H1 (cell line): ENCODE data around the gene SRRM2. TPM values are rescaled to one million over a fixed set of nuclear protein-coding genes. Genes with fewer than 3 reads are reported as not detected.

ENCODE experiments used
- CTCF ChIA-PET: fragments of 300-600 bp; sonication (Branson Sonifier 250); formaldehyde crosslinking; loops from one replicate; lab custom pipeline; 2021; ENCODE audit not compliant: partially characterized antibody; lab: Charles Lee
- POLR2A ChIA-PET: fragments of 300-600 bp; sonication (Branson Sonifier 250); formaldehyde crosslinking; loops from one replicate; lab custom pipeline; 2021; ENCODE audit warnings: inconsistent platforms; ENCODE audit not compliant: partially characterized antibody; lab: Charles Lee
- DNase-seq, 2 experiments: peaks; one replicate each; pipeline versions ENCODE4 v3.0.0 to v3.0.0-alpha.2; 2010 to 2022; ENCODE audit warnings: low spot score in 2 of 2, low read depth in 1 of 2, mixed read lengths in 1 of 2
- FAIRE-seq: peaks from 2 replicates; lab custom pipeline; 2011; peaks lifted over from hg19 to GRCh38; lab: Jason Lieb, UNC
- H2AFZ ChIP-seq: 2 replicates; pipeline ENCODE4 v1.8.1; 2012; ENCODE audit warnings: low read length, inconsistent platforms
- H2AK5ac ChIP-seq: 2 replicates; pipeline ENCODE4 v1.6.1; 2013; ENCODE audit warnings: low read depth, low read length
- H2BK120ac ChIP-seq: replicated peaks from 2 replicates; pipeline ENCODE3; 2013; ENCODE audit warnings: low read depth, low read length, inconsistent platforms
- H2BK12ac ChIP-seq: 2 replicates; pipeline ENCODE4 v1.6.1; 2013; ENCODE audit warnings: low read depth, low read length
- H2BK15ac ChIP-seq: 2 replicates; pipeline ENCODE4 v1.6.1; 2013; ENCODE audit warnings: low read length
- H2BK20ac ChIP-seq: 2 replicates; pipeline ENCODE4 v1.6.1; 2013; ENCODE audit warnings: low read length
- H2BK5ac ChIP-seq: 2 replicates; pipeline ENCODE4 v1.6.1; 2013; ENCODE audit warnings: low read depth, low read length
- H3K14ac ChIP-seq: 2 replicates; pipeline ENCODE4 v1.6.1; 2013; ENCODE audit warnings: inconsistent platforms; ENCODE audit not compliant: insufficient read length
- H3K18ac ChIP-seq: 2 replicates; pipeline ENCODE4 v1.6.1; 2013; ENCODE audit warnings: low read length; ENCODE audit errors: extremely low read depth
- H3K23ac ChIP-seq: 2 replicates; pipeline ENCODE4 v1.6.1; 2013; ENCODE audit warnings: inconsistent platforms; ENCODE audit not compliant: insufficient read length
- H3K23me2 ChIP-seq: 2 replicates; pipeline ENCODE4 v1.6.1; 2013; ENCODE audit warnings: low read depth, low read length
- H3K27ac ChIP-seq: 2 replicates; pipeline ENCODE4 v1.6.1; 2011; ENCODE audit warnings: low read depth, low read length, inconsistent platforms
- H3K27me3 ChIP-seq, 4 experiments: replicated peaks in 1 of 4; 1 replicate in 1 of 4; 2 replicates in 3 of 4; pipeline versions ENCODE4 v1.6.1 to v1.8.1; 2011 to 2013; ENCODE audit warnings: low read length in 3 of 4, mild to moderate bottlenecking in 3 of 4, inconsistent platforms in 2 of 4, mixed read lengths in 2 of 4, moderate library complexity in 1 of 4; ENCODE audit not compliant: control insufficient read depth in 3 of 4, insufficient read depth in 3 of 4; ENCODE audit errors: extremely low read depth in 1 of 4
- H3K36me3 ChIP-seq, 4 experiments: 2 replicates each; pipeline versions ENCODE4 v1.6.1 to v1.8.1; 2011 to 2013; ENCODE audit warnings: mild to moderate bottlenecking in 4 of 4, low read length in 3 of 4, moderate library complexity in 2 of 4, control low read depth in 1 of 4, inconsistent platforms in 1 of 4; ENCODE audit not compliant: insufficient read depth in 4 of 4, control insufficient read depth in 2 of 4
- H3K4ac ChIP-seq: replicated peaks from 2 replicates; pipeline ENCODE3; 2013; ENCODE audit warnings: low read length, low read depth, mixed read lengths, inconsistent platforms; ENCODE audit not compliant: insufficient read length
- H3K4me1 ChIP-seq, 4 experiments: replicated peaks in 1 of 4; 1 replicate in 1 of 4; 2 replicates in 3 of 4; pipeline versions ENCODE4 v1.6.1 to v1.8.1; 2011 to 2013; ENCODE audit warnings: low read length in 3 of 4, inconsistent platforms in 2 of 4, mixed read lengths in 1 of 4; ENCODE audit not compliant: insufficient read depth in 4 of 4, control insufficient read depth in 3 of 4
- H3K4me2 ChIP-seq, 2 experiments: 2 replicates each; pipeline versions ENCODE4 v1.6.1 to v1.8.1; 2011 to 2013; ENCODE audit warnings: low read depth in 2 of 2, low read length in 2 of 2, control low read depth in 1 of 2, inconsistent platforms in 1 of 2, mild to moderate bottlenecking in 1 of 2; ENCODE audit not compliant: insufficient read depth in 1 of 2
- H3K4me3 ChIP-seq, 4 experiments: fragments of 200-600, 300-600 bp in 1 of 4; sonication (generic), shearing (Covaris generic), sonication (Bioruptor Twin) in 1 of 4; 2 replicates each; pipeline versions ENCODE4 v1.5.1 to v1.8.1; 2011 to 2016; ENCODE audit warnings: low read length in 4 of 4, low read depth in 3 of 4, control low read depth in 2 of 4, inconsistent platforms in 2 of 4, mild to moderate bottlenecking in 2 of 4, mixed read lengths in 1 of 4, moderate library complexity in 1 of 4; ENCODE audit not compliant: insufficient read depth in 2 of 4; ENCODE audit errors: extremely low read depth in 1 of 4
- H3K56ac ChIP-seq: replicated peaks from 2 replicates; pipeline ENCODE3; 2013; ENCODE audit warnings: low read depth, mild to moderate bottlenecking, mixed read lengths, low read length, inconsistent platforms; ENCODE audit not compliant: insufficient read length
- H3K79me1 ChIP-seq: 2 replicates; pipeline ENCODE4 v1.6.1; 2013; ENCODE audit warnings: low read depth, low read length, control low read depth
- H3K79me2 ChIP-seq, 2 experiments: 2 replicates each; pipeline versions ENCODE4 v1.6.1 to v1.8.1; 2012 to 2013; ENCODE audit warnings: low read length in 2 of 2, mild to moderate bottlenecking in 2 of 2, inconsistent platforms in 1 of 2; ENCODE audit not compliant: insufficient read depth in 2 of 2, control insufficient read depth in 1 of 2
- H3K9ac ChIP-seq, 4 experiments: replicated peaks in 1 of 4; 1 replicate in 1 of 4; 2 replicates in 3 of 4; pipeline versions ENCODE4 v1.6.1 to v1.8.1; 2011 to 2013; ENCODE audit warnings: low read depth in 3 of 4, low read length in 3 of 4, control low read depth in 2 of 4, mild to moderate bottlenecking in 2 of 4, moderate library complexity in 2 of 4, inconsistent platforms in 1 of 4; ENCODE audit errors: extremely low read depth in 1 of 4
- H3K9me3 ChIP-seq, 2 experiments: 2 replicates each; pipeline versions ENCODE4 v1.6.1 to v1.8.1; 2012 to 2013; ENCODE audit warnings: mild to moderate bottlenecking in 2 of 2, moderate library complexity in 2 of 2, control low read depth in 1 of 2, inconsistent platforms in 1 of 2, low read depth in 1 of 2, low read length in 1 of 2, mixed read lengths in 1 of 2; ENCODE audit not compliant: insufficient read depth in 2 of 2
- H4K20me1 ChIP-seq, 2 experiments: replicated peaks in 1 of 2; 2 replicates each; pipeline versions ENCODE3 to v1.8.1; 2011 to 2013; ENCODE audit warnings: inconsistent platforms in 2 of 2, low read length in 2 of 2, mild to moderate bottlenecking in 1 of 2; ENCODE audit not compliant: insufficient read depth in 2 of 2, control insufficient read depth in 1 of 2
- H4K5ac ChIP-seq: 2 replicates; pipeline ENCODE4 v1.6.1; 2013; ENCODE audit warnings: low read length, low read depth, mixed read lengths, inconsistent platforms; ENCODE audit not compliant: insufficient read length
- H4K8ac ChIP-seq: 2 replicates; pipeline ENCODE4 v1.8.0; 2013; ENCODE audit warnings: mild to moderate bottlenecking, moderate library complexity, low read length, inconsistent platforms; ENCODE audit not compliant: insufficient read depth; ENCODE audit errors: extremely low read depth
- H4K91ac ChIP-seq: replicated peaks from 2 replicates; pipeline ENCODE3; 2013; ENCODE audit warnings: low read length, mixed read lengths, inconsistent platforms; ENCODE audit not compliant: insufficient read length
- CHD1 ChIP-seq: IDR thresholded peaks from 2 replicates; pipeline ENCODE4 v1.6.1; 2012; ENCODE audit warnings: low read depth, low read length, improper control_type of control experiment
- CTBP2 ChIP-seq: IDR thresholded peaks from 2 replicates; pipeline ENCODE4 v1.7.0; 2011; ENCODE audit warnings: borderline replicate concordance, mild to moderate bottlenecking, moderate library complexity, mixed read lengths, low read length; ENCODE audit not compliant: insufficient read depth, insufficient read length
- EGR1 ChIP-seq: IDR thresholded peaks from 2 replicates; pipeline ENCODE4 v1.6.1; 2011; ENCODE audit warnings: low read depth, low read length, borderline replicate concordance
- FOSL1 ChIP-seq: IDR thresholded peaks from 2 replicates; pipeline ENCODE4 v1.6.1; 2011; ENCODE audit warnings: mild to moderate bottlenecking, low read depth, low read length, moderate library complexity; ENCODE audit not compliant: insufficient read depth
- GABPA ChIP-seq: IDR thresholded peaks from 2 replicates; pipeline ENCODE4 v1.6.1; 2011; ENCODE audit warnings: mild to moderate bottlenecking, low read length, moderate library complexity, borderline replicate concordance; ENCODE audit not compliant: insufficient read depth
- HDAC6 ChIP-seq: IDR thresholded peaks from one replicate; pipeline ENCODE4 v1.7.1; 2012; ENCODE audit warnings: low read depth, mild to moderate bottlenecking, inconsistent platforms, low read length, moderate library complexity
- KDM1A ChIP-seq: fragments of 200-600, 300-600 bp; sonication (generic); IDR thresholded peaks from 2 replicates; pipeline ENCODE4 v1.7.1; 2016; ENCODE audit warnings: mild to moderate bottlenecking, low read length, borderline replicate concordance
- NANOG ChIP-seq: IDR thresholded peaks from 2 replicates; pipeline ENCODE4 v1.6.1; 2011; ENCODE audit warnings: low read length, low read depth, mild to moderate bottlenecking, inconsistent platforms; ENCODE audit not compliant: insufficient read depth, poor library complexity, severe bottlenecking
- SP2 ChIP-seq: IDR thresholded peaks from 2 replicates; pipeline ENCODE4 v1.6.1; 2012; ENCODE audit warnings: mild to moderate bottlenecking, low read length, inconsistent platforms
- TAF7 ChIP-seq: optimal IDR thresholded peaks from 2 replicates; pipeline ENCODE3; 2011; ENCODE audit warnings: low read depth, mild to moderate bottlenecking, inconsistent platforms, low read length, moderate library complexity, borderline replicate concordance
- TCF12 ChIP-seq: IDR thresholded peaks from 2 replicates; pipeline ENCODE4 v1.6.1; 2011; ENCODE audit warnings: low read depth, mild to moderate bottlenecking, low read length
- TEAD4 ChIP-seq: IDR thresholded peaks from 2 replicates; pipeline ENCODE4 v1.6.1; 2012; ENCODE audit warnings: low read depth, low read length, inconsistent platforms, mixed read lengths
- USF2 ChIP-seq: IDR thresholded peaks from 2 replicates; pipeline ENCODE4 v1.6.1; 2011; ENCODE audit warnings: low read length, improper control_type of control experiment
- WGBS, 2 experiments: shearing (Covaris generic) in 1 of 2; methylation state at CpG; one replicate each; pipeline versions ENCODE4 v1.1.6 to v1.1.7; 2013 to 2015; ENCODE audit warnings: low lambda C conversion rate in 2 of 2, mixed read lengths in 2 of 2, inconsistent platforms in 1 of 2, low coverage in 1 of 2, missing lambda C conversion rate in 1 of 2; ENCODE audit not compliant: insufficient replicate concordance in 2 of 2, insufficient coverage in 1 of 2, insufficient read length in 1 of 2; ENCODE audit errors: extremely low coverage in 1 of 2, missing lambda C conversion rate in 1 of 2; 5-methylcytosine and 5-hydroxymethylcytosine counted together
- polyA plus RNA-seq, 7 experiments: library from polyadenylated mRNA; depleted of rRNA in 3 of 7; stranded (reverse) in 5 of 7; unstranded in 2 of 7; fragments of >200 nt in 5 of 7; fragments of 200-250 nt in 2 of 7; gene quantifications; 1 replicate in 5 of 7; 2 replicates in 1 of 7; 4 replicates in 1 of 7; pipeline versions ENCODE4 v1.2.1 to v1.2.3, GENCODE V29; 2011 to 2013; ENCODE audit warnings: missing spikeins in 2 of 7, mixed read lengths in 2 of 7
- total RNA-seq: library from RNA; stranded (reverse); fragmentation: NEBNext Ultra II Directional; extraction: Animal tissue kit (Norgen Biotek cat#: 25700); gene quantifications from 2 replicates; pipeline ENCODE4 v1.2.1, GENCODE V29; 2021

Gene SRRM2
- total and polyA plus RNA-seq, 2 of the 8 experiments (the other 6 are each of a cell fraction or from before 2014, with no cell fraction given), result 300 to 579 TPM

DNA sequence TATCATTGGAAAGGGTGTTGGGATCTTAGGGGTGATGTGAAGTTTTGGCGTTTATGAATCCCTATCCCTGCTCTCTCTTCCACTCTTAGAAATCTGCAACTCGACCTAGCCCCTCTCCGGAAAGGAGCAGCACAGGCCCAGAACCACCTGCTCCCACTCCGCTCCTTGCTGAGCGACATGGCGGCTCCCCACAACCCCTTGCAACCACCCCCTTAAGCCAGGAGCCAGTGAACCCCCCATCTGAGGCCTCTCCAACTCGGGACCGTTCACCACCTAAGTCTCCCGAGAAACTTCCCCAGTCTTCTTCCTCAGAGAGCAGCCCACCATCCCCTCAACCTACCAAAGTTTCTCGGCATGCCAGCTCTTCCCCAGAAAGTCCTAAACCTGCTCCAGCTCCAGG lies 9.0 kb downstream of the SRRM2 start:
- ChIA-PET POLR2A (interaction anchor here (1.3 to 4.8 kb wide), 3 partner anchors 9 to 13 kb away, joined by 7 to 64 read pairs (median 64); partner anchors contain the start of gene SRRM2), CTCF (no interaction called here)
- no peak overlapping the region for H3K9ac ChIP-seq
- H4K5ac ChIP-seq, result no peak overlapping the region
- no peak overlapping the region for H4K91ac ChIP-seq
- H3K4me3 ChIP-seq, result no peak overlapping the region
- H3K79me2 ChIP-seq, result peaks cover 21 to 99% of the 10 kb centered on the region in 2 experiments
- peaks cover 5 to 9% of the 10 kb centered on the region in 2 experiments for H4K20me1 ChIP-seq
- no peak overlapping the region for H3K23ac ChIP-seq
- no peak overlapping the region for H2BK20ac ChIP-seq
- WGBS, 2 experiments, result 95% methylated on average over 10 of the region's 10 CpGs; no CpG with 5 or more reads in 1 of the 2 experiments
- TF ChIP-seq TEAD4 (no peak), TCF12 (no peak), TAF7 (no peak), KDM1A (no peak), USF2 (no peak), NANOG (no peak), CTBP2 (no peak), CHD1 (no peak), SP2 (no peak), GABPA (no peak), EGR1 (no peak), HDAC6 (no peak), FOSL1 (no peak)
- peaks cover 7% of the 10 kb centered on the region; the same call in 1 of the 2 replicates for H3K79me1 ChIP-seq
- H3K27me3 ChIP-seq, result no peaks in the 10 kb centered on the region
- H3K4ac ChIP-seq, result no peak overlapping the region
- no peak overlapping the region for H3K56ac ChIP-seq
- H4K8ac ChIP-seq, result no peak overlapping the region
- no peak overlapping the region for H2AK5ac ChIP-seq
- H3K4me1 ChIP-seq, result no peaks in the 10 kb centered on the region
- no peaks in the 10 kb centered on the region for H3K23me2 ChIP-seq
- peaks cover 76 to 100% (median 97%) of the 10 kb centered on the region in 4 experiments for H3K36me3 ChIP-seq
- no peak overlapping the region for H2BK15ac ChIP-seq
- H2BK5ac ChIP-seq, result no peak overlapping the region
- DNase-seq (no peak), FAIRE-seq (no peak)
- H3K9me3 ChIP-seq, result peaks cover 16 to 29% of the 10 kb centered on the region in 2 experiments; a peak in 3 of 4 replicates
- H2BK12ac ChIP-seq, result no peak overlapping the region
- H3K4me2 ChIP-seq, result no peak overlapping the region
- no peak overlapping the region for H3K14ac ChIP-seq
- no peak overlapping the region for H2AFZ ChIP-seq
- H2BK120ac ChIP-seq, result no peak overlapping the region
- H3K27ac ChIP-seq, result no peak overlapping the region
- H3K18ac ChIP-seq, result no peak overlapping the region
